Endothelial cell of umbilical vein (primary cell): Measurements from ENCODE around the gene CDH23. TPM values are rescaled to one million over a fixed set of nuclear protein-coding genes. Genes with fewer than 3 reads are reported as not detected.

Experiments
- BruUV-seq: library from RNA; stranded (reverse); fragments of 400-500 nt; replicated peaks from 2 replicates; lab custom pipeline; 2021; lab: Mats Ljungman, UMichigan
- CTCF ChIA-PET: fragments of 300-600, 350-600 bp; sonication (Branson Sonifier 250); formaldehyde crosslinking; loops from one replicate; lab custom pipeline; 2021; ENCODE audit warnings: antibody characterized with exemption, inconsistent platforms; lab: Charles Lee
- POLR2A ChIA-PET: fragments of 300-600, 350-600 bp; sonication (Branson Sonifier 250); formaldehyde crosslinking; loops from one replicate; lab custom pipeline; 2021; ENCODE audit warnings: antibody characterized with exemption, inconsistent platforms; lab: Charles Lee
- DNase-seq: peaks from one replicate; pipeline ENCODE4 v3.0.0-alpha.2; 2011; ENCODE audit warnings: low read depth, low spot score
- FAIRE-seq: peaks from 2 replicates; lab custom pipeline; 2011; peaks lifted over from hg19 to GRCh38; lab: Jason Lieb, UNC
- H2AFZ ChIP-seq: 2 replicates; pipeline ENCODE4 v1.6.0; 2012; ENCODE audit warnings: low read depth, low read length, control low read depth, inconsistent platforms
- H3K27ac ChIP-seq: 2 replicates; pipeline ENCODE4 v1.5.1; 2011; ENCODE audit warnings: low read depth, mild to moderate bottlenecking, control low read depth, low read length, moderate library complexity; ENCODE audit not compliant: insufficient read depth
- H3K27me3 ChIP-seq, 2 experiments: 2 replicates each; pipeline versions ENCODE4 v1.6.0 to v1.6.1; 2011; ENCODE audit warnings: low read length in 2 of 2, mixed read lengths in 1 of 2; ENCODE audit not compliant: control insufficient read depth in 2 of 2, insufficient read depth in 2 of 2
- H3K36me3 ChIP-seq, 2 experiments: 2 replicates in 1 of 2; 3 replicates in 1 of 2; pipeline ENCODE4 v1.5.1; 2011; ENCODE audit warnings: low read length in 2 of 2, mild to moderate bottlenecking in 1 of 2, moderate library complexity in 1 of 2; ENCODE audit not compliant: control insufficient read depth in 2 of 2, insufficient read depth in 2 of 2; ENCODE audit errors: extremely low read depth in 1 of 2
- H3K4me1 ChIP-seq: 3 replicates; pipeline ENCODE4 v1.5.1; 2011; ENCODE audit warnings: mild to moderate bottlenecking, low read length; ENCODE audit not compliant: control insufficient read depth, insufficient read depth; ENCODE audit errors: extremely low read depth
- H3K4me2 ChIP-seq: 2 replicates; pipeline ENCODE4 v1.6.1; 2011; ENCODE audit warnings: low read length, control low read depth, mixed read lengths; ENCODE audit not compliant: insufficient read depth
- H3K4me3 ChIP-seq, 3 experiments: fragments of 200-600 bp in 1 of 3; sonication (generic), shearing (Covaris generic) in 1 of 3; replicated peaks in 1 of 3; 2 replicates each; pipeline ENCODE4 v1.5.1; 2011 to 2016; ENCODE audit warnings: control low read depth in 3 of 3, low read length in 3 of 3, mild to moderate bottlenecking in 2 of 3, inconsistent platforms in 1 of 3, low read depth in 1 of 3, moderate library complexity in 1 of 3; ENCODE audit not compliant: insufficient read depth in 1 of 3
- H3K79me2 ChIP-seq: 2 replicates; pipeline ENCODE4 v1.6.0; 2012; ENCODE audit warnings: low read length, inconsistent platforms; ENCODE audit not compliant: control insufficient read depth, insufficient read depth
- H3K9ac ChIP-seq: replicated peaks from 2 replicates; pipeline ENCODE3; 2011; ENCODE audit warnings: low read length, control low read depth; ENCODE audit not compliant: insufficient read depth; ENCODE audit errors: extremely low read depth
- H3K9me1 ChIP-seq: replicated peaks from 3 replicates; pipeline ENCODE4 v1.6.0; 2011; ENCODE audit warnings: mild to moderate bottlenecking, low read length; ENCODE audit not compliant: control insufficient read depth, insufficient read depth; ENCODE audit errors: extremely low read depth
- H3K9me3 ChIP-seq: replicated peaks from 2 replicates; pipeline ENCODE4 v1.5.1; 2012; ENCODE audit warnings: low read length, inconsistent platforms; ENCODE audit not compliant: control insufficient read depth, insufficient read depth
- H4K20me1 ChIP-seq: replicated peaks from 2 replicates; pipeline ENCODE3; 2011; ENCODE audit warnings: mild to moderate bottlenecking, low read length; ENCODE audit not compliant: control insufficient read depth, insufficient read depth; ENCODE audit errors: extremely low read depth
- CTCF ChIP-seq, 2 donors: IDR thresholded peaks; 1 replicate in 1 of 2; 2 replicates in 1 of 2; pipeline ENCODE4 v1.5.1; 2011; ENCODE audit warnings: low read length in 2 of 2, mild to moderate bottlenecking in 2 of 2, moderate library complexity in 2 of 2, control low read depth in 1 of 2, inconsistent platforms in 1 of 2, low read depth in 1 of 2; ENCODE audit not compliant: insufficient read depth in 1 of 2; ENCODE audit errors: extremely low read depth in 1 of 2
- EZH2 ChIP-seq: IDR thresholded peaks from 2 replicates; pipeline ENCODE4 v1.6.1; 2012; ENCODE audit warnings: borderline replicate concordance, low read depth, mild to moderate bottlenecking, moderate library complexity, low read length, inconsistent platforms; ENCODE audit not compliant: severe bottlenecking
- FOS ChIP-seq: IDR thresholded peaks from 2 replicates; pipeline ENCODE4 v1.6.1; 2011; ENCODE audit warnings: mild to moderate bottlenecking, low read length, moderate library complexity, borderline replicate concordance; ENCODE audit not compliant: insufficient read depth
- GATA2 ChIP-seq: IDR thresholded peaks from 2 replicates; pipeline ENCODE4 v1.7.0; 2011; ENCODE audit warnings: low read depth, mild to moderate bottlenecking, moderate library complexity, mixed read lengths, low read length; ENCODE audit not compliant: insufficient read length, insufficient read depth
- JUN ChIP-seq: IDR thresholded peaks from 2 replicates; pipeline ENCODE4 v1.6.1; 2011; ENCODE audit warnings: borderline replicate concordance, low read depth; ENCODE audit not compliant: insufficient read length, insufficient read depth
- MAX ChIP-seq: IDR thresholded peaks from 2 replicates; pipeline ENCODE4 v1.6.1; 2011; ENCODE audit not compliant: insufficient read depth, insufficient read length
- MYC ChIP-seq: IDR thresholded peaks from one replicate; pipeline ENCODE4 v1.6.1; 2011; ENCODE audit warnings: mild to moderate bottlenecking, low read depth, low read length
- POLR2A ChIP-seq: IDR thresholded peaks from 2 replicates; pipeline ENCODE4 v1.6.1; 2012; ENCODE audit warnings: low read depth, mild to moderate bottlenecking, control low read depth, low read length
- POLR2AphosphoS5 ChIP-seq: IDR thresholded peaks from 2 replicates; pipeline ENCODE4 v1.6.1; 2012; ENCODE audit warnings: low read depth, mild to moderate bottlenecking, control low read depth, low read length, moderate library complexity; ENCODE audit not compliant: insufficient read depth
- dilution Hi-C: fragments of 300-500 bp; cut with MboI; formaldehyde crosslinking; loops from one replicate; pipeline ENCODE4 v1.15.0; 2019; ENCODE audit warnings: low sequenced_read_pairs; ENCODE audit not compliant: extremely low pct_ligation_motif_present
- intact Hi-C: fragments of 100-400 bp; cut with micrococcal nuclease; formaldehyde crosslinking; loops from one replicate; pipeline ENCODE4 v1.10.0; 2022
- polyA plus RNA-seq, 4 experiments: library from polyadenylated mRNA; depleted of rRNA in 3 of 4; stranded (reverse) in 3 of 4; unstranded in 1 of 4; fragments of >200 nt; gene quantifications; 2 replicates each; pipeline versions ENCODE4 v1.2.1 to v1.2.3, GENCODE V29; 2011 to 2012; ENCODE audit warnings: missing spikeins in 1 of 4
- total RNA-seq: library from RNA; stranded (reverse); gene quantifications from 2 replicates; pipeline ENCODE4 v1.2.3, GENCODE V29; 2021

The CDH23 gene
- total and polyA plus RNA-seq, 2 donors (not counting 3 experiments of a cell fraction or from before 2014, with no cell fraction given): not detected

- intact Hi-C loops: no loop called here
- H3K27me3 ChIP-seq: peaks cover 2 to 6% of the 10 kb centered on the region in 2 experiments
- ChIA-PET CTCF (interaction anchor here (0.7 kb wide), 1 partner anchor 21 kb away, joined by 3 read pairs; no protein-coding TSS in a partner anchor), POLR2A (no interaction called here)
- no peaks in the 10 kb centered on the region for H3K79me2 ChIP-seq
- no peaks in the 10 kb centered on the region for H4K20me1 ChIP-seq
- H3K4me2 ChIP-seq: no peak overlapping the region
- no peak for FAIRE-seq
- H3K27ac ChIP-seq: no peak overlapping the region
- H2AFZ ChIP-seq: no peak overlapping the region
- H3K9me1 ChIP-seq: no peaks in the 10 kb centered on the region
- no peaks in the 10 kb centered on the region for H3K36me3 ChIP-seq
- H3K9me3 ChIP-seq: no peaks in the 10 kb centered on the region
- H3K4me1 ChIP-seq: no peaks in the 10 kb centered on the region
- no peak overlapping the region for H3K4me3 ChIP-seq
- dilution Hi-C loops: no loop called here
- no peak for TF ChIP-seq EZH2
- TF ChIP-seq JUN: no peak
- TF ChIP-seq MYC: no peak
- H3K9ac ChIP-seq: no peak overlapping the region
- no TSS peak for BruUV-seq
- no peak for DNase-seq
Observed at GRCh38 chr10:71465551-71466252, 69.0 kb downstream of the CDH23 start.

GRCh38 chr10:71466330-71466729, 69.6 kb downstream of the CDH23 start:
- Histone ChIP-seq H2AFZ (no peak overlapping the region), H3K4me1 (no peaks in the 10 kb centered on the region), H3K9me1 (no peaks in the 10 kb centered on the region), H3K27me3 (peaks cover 2 to 6% of the 10 kb centered on the region in 2 experiments), H3K4me3 (no peak overlapping the region), H3K9me3 (no peaks in the 10 kb centered on the region), H3K79me2 (no peaks in the 10 kb centered on the region), H3K4me2 (no peak overlapping the region), H4K20me1 (no peaks in the 10 kb centered on the region), H3K9ac (no peak overlapping the region), H3K27ac (no peak overlapping the region), H3K36me3 (no peaks in the 10 kb centered on the region)
- CTCF ChIA-PET: no interaction called here
- BruUV-seq: no TSS peak
- intact Hi-C loops (no loop called here), dilution Hi-C loops (no loop called here)
- no peak for DNase-seq
- TF ChIP-seq JUN (no peak), POLR2AphosphoS5 (no peak), MAX (no peak), MYC (no peak), GATA2 (no peak), CTCF (IDR thresholded peaks at IDR 0.05; ENCODE audit: extremely low read depth in 1 of 2, insufficient read depth in 1 of 2, low read depth in 1 of 2, low read length in 2 of 2) (no peak), EZH2 (no peak), FOS (no peak), POLR2A (no peak)
- POLR2A ChIA-PET: no interaction called here
- no peak for FAIRE-seq
